Glutamatergic neuron (in vitro differentiated cells): ENCODE measurements around the gene U2AF1L4. TPM values are rescaled to one million over a fixed set of nuclear protein-coding genes. Genes with fewer than 3 reads are reported as not detected.

Experiments used
- DNase-seq: peaks from one replicate; pipeline ENCODE4 v3.0.0; 2022
- H3K27ac Mint-ChIP-seq: one replicate; pipeline ENCODE4 v1.8.0; 2020; ENCODE audit warnings: mild to moderate bottlenecking, mixed read lengths, inconsistent platforms; ENCODE audit not compliant: unreplicated experiment
- H3K27me3 Mint-ChIP-seq: one replicate; pipeline ENCODE4 v1.8.0; 2020; ENCODE audit warnings: mild to moderate bottlenecking, moderate library complexity, mixed read lengths, inconsistent platforms; ENCODE audit not compliant: unreplicated experiment
- H3K36me3 Mint-ChIP-seq: one replicate; pipeline ENCODE4 v1.8.0; 2020; ENCODE audit warnings: mild to moderate bottlenecking, mixed read lengths, inconsistent platforms; ENCODE audit not compliant: unreplicated experiment
- H3K4me1 Mint-ChIP-seq: one replicate; pipeline ENCODE4 v1.8.0; 2020; ENCODE audit warnings: mild to moderate bottlenecking, low read depth, mixed read lengths, inconsistent platforms; ENCODE audit not compliant: unreplicated experiment
- H3K4me3 Mint-ChIP-seq: one replicate; pipeline ENCODE4 v1.8.0; 2020; ENCODE audit warnings: mild to moderate bottlenecking, mixed read lengths, inconsistent platforms; ENCODE audit not compliant: unreplicated experiment
- H3K9me3 Mint-ChIP-seq: one replicate; pipeline ENCODE4 v1.8.0; 2020; ENCODE audit warnings: mild to moderate bottlenecking, moderate library complexity, mixed read lengths, inconsistent platforms; ENCODE audit not compliant: unreplicated experiment
- total RNA-seq: library from RNA; stranded (reverse); fragmentation: NEBNext Ultra II Directional; extraction: Animal tissue kit (Norgen Biotek cat#: 25700); gene quantifications from one replicate; pipeline ENCODE4 v1.2.1, GENCODE V29; 2021; ENCODE audit not compliant: unreplicated experiment
- TF ChIP-seq, protein P1 (sequence below): fragments of 200-600 bp; sonication (generic); IDR thresholded peaks from one replicate; pipeline ENCODE4 v1.5.0; 2021; ENCODE audit not compliant: partially characterized antibody, unreplicated experiment

Gene U2AF1L4
- total RNA-seq, 1 donor from 2014 or later = 24.3 TPM

DNA sequence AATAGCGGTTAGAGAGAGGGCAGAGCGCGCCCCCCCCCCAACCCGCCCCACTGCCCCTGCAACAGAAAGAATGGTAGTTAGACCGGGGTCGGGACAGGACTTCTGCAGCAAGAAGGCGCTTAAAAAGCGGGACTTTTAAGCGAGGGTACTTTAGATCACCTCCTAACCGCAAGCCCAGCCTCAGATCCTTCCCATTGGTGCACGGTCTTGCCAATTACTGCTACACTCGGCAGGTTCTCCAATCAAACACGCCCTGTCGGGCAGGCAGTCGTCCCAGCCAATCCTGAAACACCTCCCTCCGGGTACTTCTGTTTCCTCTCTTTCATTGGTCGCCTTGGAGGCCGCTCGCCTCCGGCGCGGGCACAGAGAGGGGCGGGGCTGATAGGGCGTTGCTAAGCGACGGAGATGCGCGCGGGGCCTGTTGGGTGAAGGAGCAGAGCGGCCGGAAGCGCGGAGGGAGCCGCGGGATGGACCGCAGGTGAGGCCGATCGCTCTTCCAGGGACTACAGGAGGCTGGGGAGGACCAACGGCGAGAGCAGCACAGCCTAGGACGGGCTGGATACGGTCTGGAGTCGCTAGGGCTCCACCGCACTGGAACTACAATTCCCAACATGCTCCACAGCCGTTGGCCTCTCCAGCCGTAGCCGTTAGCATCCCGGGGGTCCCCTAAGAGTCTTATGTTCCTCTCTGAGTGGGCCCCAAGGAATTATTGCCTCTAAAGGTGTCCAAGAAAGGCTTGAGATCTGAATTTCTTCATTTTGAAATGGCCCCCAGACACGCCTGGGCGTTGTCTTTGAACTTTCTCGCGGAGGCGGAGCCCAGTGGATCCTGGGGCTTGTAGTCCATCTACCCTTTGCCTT, 12.8 kb upstream of the U2AF1L4 start, which contains the start of gene PROSER3:
PROSER3 (plus strand) TSS at position 428 of the 860 bp plus-strand sequence; CDS start at position 468, 40 bp downstream.
- TF ChIP-seq, protein P1, sequence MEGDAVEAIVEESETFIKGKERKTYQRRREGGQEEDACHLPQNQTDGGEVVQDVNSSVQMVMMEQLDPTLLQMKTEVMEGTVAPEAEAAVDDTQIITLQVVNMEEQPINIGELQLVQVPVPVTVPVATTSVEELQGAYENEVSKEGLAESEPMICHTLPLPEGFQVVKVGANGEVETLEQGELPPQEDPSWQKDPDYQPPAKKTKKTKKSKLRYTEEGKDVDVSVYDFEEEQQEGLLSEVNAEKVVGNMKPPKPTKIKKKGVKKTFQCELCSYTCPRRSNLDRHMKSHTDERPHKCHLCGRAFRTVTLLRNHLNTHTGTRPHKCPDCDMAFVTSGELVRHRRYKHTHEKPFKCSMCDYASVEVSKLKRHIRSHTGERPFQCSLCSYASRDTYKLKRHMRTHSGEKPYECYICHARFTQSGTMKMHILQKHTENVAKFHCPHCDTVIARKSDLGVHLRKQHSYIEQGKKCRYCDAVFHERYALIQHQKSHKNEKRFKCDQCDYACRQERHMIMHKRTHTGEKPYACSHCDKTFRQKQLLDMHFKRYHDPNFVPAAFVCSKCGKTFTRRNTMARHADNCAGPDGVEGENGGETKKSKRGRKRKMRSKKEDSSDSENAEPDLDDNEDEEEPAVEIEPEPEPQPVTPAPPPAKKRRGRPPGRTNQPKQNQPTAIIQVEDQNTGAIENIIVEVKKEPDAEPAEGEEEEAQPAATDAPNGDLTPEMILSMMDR = no peak
- Mint-ChIP-seq H3K4me3 (peak within 1 kb of the TSS; percentile 92), H3K36me3 (no peaks in the 10 kb centered on the region)

DNA sequence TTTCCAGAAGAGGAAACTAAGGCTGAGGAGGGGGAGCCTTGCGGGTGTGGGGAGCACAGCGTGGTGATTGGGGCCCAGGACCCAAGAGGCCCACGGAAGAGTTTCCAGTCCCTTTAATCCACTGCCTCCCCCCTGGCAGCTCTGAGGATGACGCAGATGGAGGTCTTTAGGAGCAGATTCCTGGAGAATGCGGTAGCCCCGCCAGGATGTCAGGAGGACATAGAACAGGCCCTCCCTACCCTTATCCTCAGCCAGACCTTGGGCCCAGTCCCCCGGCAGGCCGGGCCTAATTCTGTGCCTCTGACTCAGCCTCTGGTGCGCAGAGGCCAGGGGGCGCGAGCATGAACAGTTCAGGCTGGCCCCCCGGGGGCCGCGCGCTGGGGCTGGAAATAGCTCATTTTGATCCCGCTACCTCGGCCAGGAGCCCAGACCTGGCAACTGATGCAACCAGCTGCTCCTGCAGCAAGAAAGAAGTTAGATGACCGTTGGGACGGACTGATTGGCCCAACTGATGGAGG, 12.1 kb upstream of the U2AF1L4 start:
- H3K27me3 Mint-ChIP-seq = peaks cover 18% of the 10 kb centered on the region
- H3K27ac Mint-ChIP-seq = peak overlapping the region; percentile 95
- peak overlapping the region; percentile 92 for H3K4me3 Mint-ChIP-seq
- TF ChIP-seq, protein P1 = no peak
- no peaks in the 10 kb centered on the region for H3K36me3 Mint-ChIP-seq
- peaks cover 13% of the 10 kb centered on the region for H3K9me3 Mint-ChIP-seq
- DNase-seq = peak; percentile 67
- peaks cover 14% of the 10 kb centered on the region for H3K4me1 Mint-ChIP-seq

More for the DNA sequence above, 12.8 kb upstream of the U2AF1L4 start, which contains the start of gene PROSER3:
- Mint-ChIP-seq H3K4me1 (peaks cover 14% of the 10 kb centered on the region), H3K9me3 (peaks cover 13% of the 10 kb centered on the region), H3K27me3 (peaks cover 18% of the 10 kb centered on the region), H3K27ac (peak within 1 kb of the TSS; percentile 95)
- DNase-seq = peak; percentile 98

DNA sequence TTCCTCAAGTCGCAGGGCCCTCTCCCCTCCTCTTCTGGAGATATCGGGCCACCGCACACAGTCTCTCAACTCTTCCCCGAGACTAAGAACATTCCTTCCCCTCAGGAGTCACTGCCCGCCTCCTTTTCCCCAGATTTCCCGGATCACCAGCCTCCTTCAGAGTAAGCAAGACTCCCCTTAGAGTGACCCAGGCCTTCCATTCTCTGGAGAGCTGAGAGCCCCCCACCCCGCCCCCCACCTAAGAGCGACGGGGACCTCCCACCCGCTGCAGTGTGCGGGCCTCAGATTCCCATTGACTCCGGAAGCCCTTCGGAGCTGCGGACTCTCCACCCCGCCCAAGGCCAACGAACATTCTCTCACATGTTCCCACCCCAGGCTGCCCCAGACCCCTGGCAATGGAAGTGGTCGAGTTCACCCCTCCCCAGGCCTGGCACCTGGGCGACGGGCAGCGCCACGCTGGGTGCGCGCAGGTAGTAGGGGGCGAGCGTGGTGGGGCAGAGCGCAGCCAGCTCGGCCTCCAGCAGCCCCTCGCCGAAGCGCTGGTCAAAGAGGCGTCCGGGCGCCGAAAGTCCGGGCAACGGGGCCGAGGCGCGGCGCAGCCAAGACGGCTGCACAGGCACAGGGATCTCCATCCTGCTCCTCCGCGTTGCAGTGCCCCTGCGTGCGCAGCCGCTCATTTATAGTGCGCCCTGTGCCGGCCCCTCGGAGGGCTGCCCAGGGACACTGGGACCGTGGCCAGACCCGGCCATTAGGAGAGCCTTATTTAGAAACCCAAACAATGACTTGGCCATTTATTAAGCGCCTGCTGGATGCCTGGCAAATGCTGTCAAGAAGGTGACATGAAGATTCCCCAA, 11.4 kb upstream of the U2AF1L4 start, which contains the start of gene HSPB6:
HSPB6 (minus strand) TSS at position 653 of the 854 bp plus-strand sequence; CDS start at position 632, 21 bp downstream.
- TF ChIP-seq, protein P1 = no peak
- peaks cover 13% of the 10 kb centered on the region for H3K9me3 Mint-ChIP-seq
- peaks cover 18% of the 10 kb centered on the region for H3K27me3 Mint-ChIP-seq
- H3K36me3 Mint-ChIP-seq = no peaks in the 10 kb centered on the region
- peak within 1 kb of the TSS; percentile 92 for H3K4me3 Mint-ChIP-seq
- peaks cover 14% of the 10 kb centered on the region for H3K4me1 Mint-ChIP-seq
- DNase-seq = peak; percentile 68
- peak within 1 kb of the TSS; percentile 95 for H3K27ac Mint-ChIP-seq

DNA sequence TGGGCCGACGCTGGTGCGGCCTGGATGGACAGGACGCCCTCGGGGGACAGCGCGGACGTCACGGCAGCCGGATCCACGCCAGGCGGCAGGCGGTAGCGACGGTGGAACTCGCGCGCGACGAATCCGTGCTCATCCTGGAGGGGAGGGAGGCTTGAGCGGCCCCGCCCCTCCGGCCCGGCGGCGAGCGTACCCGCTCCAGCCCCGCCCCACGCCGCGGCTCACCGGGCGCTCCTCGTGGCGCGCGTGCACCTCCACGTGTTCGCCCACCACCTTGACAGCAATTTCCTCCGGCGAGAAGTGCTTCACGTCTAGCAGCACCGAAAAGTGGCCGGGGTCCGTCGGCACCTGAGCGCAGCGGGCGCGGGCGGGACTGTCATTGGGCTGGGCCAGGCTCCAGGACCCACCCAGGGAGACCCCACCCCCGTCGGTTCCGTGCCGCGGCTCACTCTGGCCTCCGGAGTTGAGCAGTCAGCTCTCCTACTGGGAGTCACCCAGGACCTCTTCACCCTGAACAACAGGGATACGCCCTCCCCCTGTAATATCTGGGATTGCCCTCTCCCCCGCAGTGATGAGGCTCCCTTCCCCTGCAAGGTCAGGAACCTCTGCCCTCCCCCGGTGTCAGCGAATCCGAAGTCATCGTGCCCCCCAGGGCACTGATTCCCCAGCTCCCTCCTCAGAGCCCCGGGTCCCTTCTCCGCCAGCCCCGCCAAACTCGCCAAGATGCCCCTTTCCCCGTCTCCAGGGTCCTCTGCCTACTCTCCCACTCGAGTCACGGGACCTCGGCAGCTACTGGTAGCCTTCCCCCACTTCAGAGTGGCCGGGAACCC, 10.5 kb upstream of the U2AF1L4 start:
- peaks cover 13% of the 10 kb centered on the region for H3K9me3 Mint-ChIP-seq
- DNase-seq = no peak
- TF ChIP-seq, protein P1 = no peak
- peak overlapping the region; percentile 67 for H3K27ac Mint-ChIP-seq
- H3K4me1 Mint-ChIP-seq = peaks cover 14% of the 10 kb centered on the region
- peak overlapping the region; percentile 84 for H3K4me3 Mint-ChIP-seq
- H3K36me3 Mint-ChIP-seq = no peaks in the 10 kb centered on the region
- H3K27me3 Mint-ChIP-seq = peaks cover 18% of the 10 kb centered on the region
